Measurements from ENCODE around the gene SOX10.

Gene SOX10

DNA sequence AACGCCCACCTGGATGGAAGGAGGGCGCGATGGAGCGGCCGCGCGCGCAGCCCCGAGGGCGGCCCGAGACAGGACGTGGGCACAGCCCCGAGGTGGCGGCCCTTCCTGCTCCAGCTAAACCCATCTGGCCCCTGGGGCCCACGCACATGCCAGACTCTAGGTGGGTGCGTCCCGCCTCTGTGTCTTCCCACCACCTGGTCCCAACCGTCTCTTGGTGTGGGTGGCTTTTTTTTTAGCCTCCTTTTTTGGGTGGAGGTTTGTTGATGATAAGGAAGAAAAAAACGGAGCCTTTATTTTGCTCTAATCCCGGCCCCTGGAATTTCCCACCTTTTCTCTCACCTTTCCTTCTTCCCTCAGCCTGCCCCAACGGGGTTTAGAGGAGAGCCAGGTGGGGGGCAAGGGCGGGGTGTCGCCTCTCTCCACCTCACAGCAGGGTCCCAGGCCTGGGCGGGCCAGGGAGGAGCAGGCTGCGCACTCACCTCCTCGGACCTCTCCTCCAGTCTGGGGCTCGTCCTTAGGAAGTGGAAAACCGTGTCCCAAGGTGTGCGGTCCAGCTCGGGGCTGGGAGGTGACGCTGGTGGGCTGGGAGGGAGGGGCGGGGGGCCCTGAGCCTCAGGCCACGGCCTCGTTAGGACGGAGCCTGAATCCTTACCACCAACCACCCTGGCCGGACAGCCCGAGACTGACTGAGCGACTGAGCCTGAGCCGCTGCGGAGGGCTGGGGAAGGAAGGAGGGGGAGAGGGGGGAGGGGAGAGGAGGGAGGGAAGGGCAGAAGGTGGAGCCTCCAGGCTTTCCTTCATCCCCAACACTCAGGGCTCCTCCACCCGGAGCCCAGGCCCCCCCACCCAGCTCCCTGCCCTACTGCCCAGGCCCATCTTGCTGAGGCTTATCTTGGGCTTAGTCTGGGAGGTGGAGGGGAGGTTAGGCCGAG, at the start of gene SOX10:
TSS of gene SOX10 (minus strand) at position 696 of the 932 bp plus-strand sequence. CDS start 771 bp downstream, outside the sequence.
- no peak within 1 kb of the TSS for H3K27ac ChIP-seq
- no peak for DNase-seq (ENCODE audit: low read depth, low spot score)

DNA sequence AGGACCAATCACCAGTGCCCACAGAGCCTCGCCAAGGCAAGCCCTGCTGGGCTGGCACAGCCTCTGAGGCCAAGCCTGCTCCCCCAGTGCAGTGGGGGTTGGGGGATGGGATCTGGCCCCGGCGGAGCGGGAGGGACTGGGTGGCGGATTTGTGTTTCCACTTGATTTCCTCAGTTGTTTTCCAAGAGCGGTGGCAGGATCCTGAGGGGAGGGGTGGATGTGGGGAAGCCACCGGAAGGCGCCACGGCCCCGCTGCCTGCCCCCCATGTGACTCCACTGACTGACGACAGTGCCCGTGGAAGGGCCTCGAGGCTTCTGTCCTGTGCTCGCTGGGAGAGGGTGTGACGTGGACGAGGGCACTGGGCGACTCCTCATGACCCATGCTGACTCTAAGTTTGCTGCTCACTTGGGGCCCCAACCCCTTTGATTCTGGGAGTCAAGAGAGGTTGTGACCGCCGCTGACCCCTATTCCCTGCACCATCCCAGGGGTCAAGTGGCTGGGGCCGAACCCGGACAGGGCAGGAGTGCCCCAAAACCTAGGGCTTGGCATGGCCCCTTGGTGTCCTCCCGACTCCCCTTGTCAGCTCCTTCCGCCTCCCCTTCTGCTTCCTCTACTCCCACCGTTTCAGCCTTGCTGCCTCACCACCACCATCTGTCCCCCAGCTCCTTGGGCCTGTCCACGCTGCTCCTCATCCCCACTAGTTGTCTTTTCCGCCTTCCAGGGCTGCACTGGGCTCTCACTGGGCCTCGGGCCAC, 49.3 kb upstream of the SOX10 start:
- DNase-seq (ENCODE audit: low read depth, low spot score), result no peak
- peak overlapping the region; percentile 60 for H3K27ac ChIP-seq

DNA sequence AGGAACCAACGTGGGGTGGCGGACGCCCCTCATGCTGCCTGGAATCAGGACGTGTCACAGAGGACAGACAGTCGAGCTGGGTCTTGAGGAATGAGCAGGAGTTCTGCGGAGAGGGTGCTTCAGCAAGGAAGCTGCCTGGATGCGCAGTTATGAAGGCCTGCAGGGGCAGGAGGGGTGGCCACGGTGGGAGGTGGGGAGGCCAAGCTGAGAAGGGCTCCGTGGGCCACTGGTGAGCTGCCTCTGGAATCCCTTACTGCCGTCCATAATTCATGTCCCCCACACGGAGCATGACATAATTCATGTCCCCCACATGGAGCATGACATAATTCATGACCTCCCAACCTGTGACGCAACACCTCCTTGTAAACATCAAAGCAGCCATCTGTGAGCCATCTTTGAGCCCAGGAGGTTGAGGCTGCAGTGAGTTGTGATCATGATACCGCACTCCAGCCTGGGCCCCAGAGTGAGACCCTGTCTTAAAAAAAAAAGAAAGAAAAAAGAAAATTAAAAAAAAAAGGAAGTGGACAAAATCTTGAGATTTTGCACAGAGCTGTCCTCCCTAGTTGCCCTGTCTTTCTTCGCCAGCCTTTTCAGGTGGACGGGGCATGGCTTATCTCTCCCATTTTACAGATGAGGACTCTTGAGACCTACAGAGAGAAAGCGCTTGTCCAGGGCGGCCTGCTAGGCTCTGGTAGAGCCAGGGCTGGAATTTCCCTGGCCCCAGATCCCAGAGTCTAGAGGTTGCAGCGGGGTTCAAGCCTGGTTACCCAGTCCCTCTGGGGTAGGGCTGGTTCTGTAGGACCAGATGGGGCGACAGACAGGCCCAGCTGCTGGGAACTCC, 48.5 kb upstream of the SOX10 start:
- DNase-seq (ENCODE audit: low read depth, low spot score), result no peak
- H3K27ac ChIP-seq, result no peak overlapping the region

DNA sequence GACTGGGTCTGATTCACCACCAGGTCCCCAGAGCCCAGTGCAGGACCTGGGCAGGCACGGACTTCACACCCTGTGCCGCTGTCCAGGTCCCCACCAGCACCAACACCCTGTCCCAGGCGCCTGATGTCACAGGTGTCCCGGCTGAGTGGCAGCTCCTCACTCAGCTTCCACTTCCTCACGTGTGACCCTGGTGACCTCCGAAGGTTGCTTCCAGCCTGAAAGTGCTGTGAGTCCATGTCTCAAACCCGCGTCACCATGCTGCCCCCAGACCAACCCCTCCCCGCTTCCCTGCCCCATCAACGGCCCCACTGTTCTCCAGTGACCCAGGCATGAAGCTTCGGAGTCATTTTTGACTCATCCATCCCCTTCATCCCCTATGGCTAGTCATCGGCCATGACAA, 47.1 kb upstream of the SOX10 start:
- DNase-seq (ENCODE audit: low read depth, low spot score), result no peak

DNA sequence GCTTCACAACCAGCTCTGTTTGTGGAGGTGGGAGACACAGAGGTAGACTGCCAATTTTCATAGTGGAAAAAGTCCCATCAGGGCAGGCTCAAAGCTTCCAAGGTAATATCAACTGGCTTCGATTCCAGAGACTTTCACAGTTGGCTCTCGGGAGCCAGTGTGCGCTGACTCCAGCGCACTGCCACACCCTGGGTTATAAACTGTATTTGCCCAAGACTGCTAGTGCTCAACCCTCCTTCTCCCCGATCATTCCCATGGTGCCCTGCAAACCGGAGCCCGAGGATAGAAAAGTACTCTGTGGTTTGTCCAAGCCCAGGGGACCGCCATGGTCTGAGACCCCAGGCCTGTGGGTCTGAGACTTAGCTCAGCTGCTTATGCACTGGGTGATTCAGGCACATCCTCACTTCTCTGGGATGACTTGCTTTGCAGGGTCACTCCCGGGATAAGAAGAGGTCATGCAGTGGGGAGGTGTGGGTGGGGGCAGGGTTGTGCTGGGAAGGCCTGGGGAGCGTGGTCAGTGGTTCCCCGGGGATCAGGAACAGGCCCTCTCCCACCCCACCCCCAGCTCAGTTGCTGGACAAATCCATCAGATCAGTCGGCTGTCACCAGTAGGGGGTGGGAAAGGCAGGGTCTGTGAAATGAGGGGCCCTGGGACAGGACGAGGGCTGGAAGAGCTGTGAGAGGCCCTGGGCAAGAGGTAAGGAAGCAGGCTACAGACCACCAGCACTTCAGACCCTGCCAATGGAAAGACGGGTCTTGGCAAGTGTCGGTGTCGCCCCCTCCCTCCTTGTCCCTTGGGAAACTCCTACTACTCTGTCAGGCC, 46.2 kb upstream of the SOX10 start:
- no peak for DNase-seq (ENCODE audit: low read depth, low spot score)
- no peak overlapping the region for H3K27ac ChIP-seq

More for the DNA sequence above, 47.1 kb upstream of the SOX10 start:
- H3K27ac ChIP-seq, result no peak overlapping the region

DNA sequence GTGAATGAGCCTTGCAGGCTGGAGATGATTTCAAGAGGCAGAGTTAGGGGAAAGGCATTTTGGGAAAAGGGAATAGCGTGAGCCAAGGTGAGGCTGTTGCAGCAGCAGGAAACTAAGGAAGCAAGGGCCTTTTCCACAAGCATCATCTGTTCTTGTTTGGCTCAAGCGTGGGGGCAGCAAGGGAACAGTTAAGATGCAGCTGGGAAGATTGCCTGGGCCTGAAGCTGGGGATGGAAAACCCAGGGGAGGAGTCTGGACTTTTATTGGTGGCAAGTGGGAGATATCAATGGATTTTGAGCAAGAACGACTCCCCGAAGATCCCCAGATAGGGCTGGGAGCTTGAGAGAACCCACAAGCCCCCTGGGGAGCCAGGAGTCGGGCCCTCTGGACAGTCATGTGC, 45.5 kb upstream of the SOX10 start:
- no peak for DNase-seq (ENCODE audit: low read depth, low spot score)
- H3K27ac ChIP-seq, result no peak overlapping the region

DNA sequence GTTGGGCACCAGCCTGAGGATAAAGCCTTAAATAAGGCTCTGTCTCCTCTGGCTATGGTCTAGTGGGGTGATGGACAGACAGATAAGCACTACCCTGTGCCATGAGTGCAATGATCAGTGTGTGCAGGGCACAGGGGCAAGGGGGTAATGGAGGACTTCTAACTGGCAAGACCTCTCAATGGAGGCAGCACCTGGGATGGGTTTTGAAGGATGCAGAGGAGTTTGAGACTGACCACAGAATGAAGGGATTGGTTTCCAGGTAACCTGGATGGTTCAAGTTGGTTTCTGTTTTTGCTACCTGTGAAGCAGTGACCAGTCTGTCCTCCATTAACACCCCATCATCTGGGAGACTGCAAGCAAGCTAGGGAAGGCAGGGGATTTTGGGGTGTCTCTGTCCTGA, 45.0 kb upstream of the SOX10 start:
- DNase-seq (ENCODE audit: low read depth, low spot score), result no peak
- no peak overlapping the region for H3K27ac ChIP-seq

DNA sequence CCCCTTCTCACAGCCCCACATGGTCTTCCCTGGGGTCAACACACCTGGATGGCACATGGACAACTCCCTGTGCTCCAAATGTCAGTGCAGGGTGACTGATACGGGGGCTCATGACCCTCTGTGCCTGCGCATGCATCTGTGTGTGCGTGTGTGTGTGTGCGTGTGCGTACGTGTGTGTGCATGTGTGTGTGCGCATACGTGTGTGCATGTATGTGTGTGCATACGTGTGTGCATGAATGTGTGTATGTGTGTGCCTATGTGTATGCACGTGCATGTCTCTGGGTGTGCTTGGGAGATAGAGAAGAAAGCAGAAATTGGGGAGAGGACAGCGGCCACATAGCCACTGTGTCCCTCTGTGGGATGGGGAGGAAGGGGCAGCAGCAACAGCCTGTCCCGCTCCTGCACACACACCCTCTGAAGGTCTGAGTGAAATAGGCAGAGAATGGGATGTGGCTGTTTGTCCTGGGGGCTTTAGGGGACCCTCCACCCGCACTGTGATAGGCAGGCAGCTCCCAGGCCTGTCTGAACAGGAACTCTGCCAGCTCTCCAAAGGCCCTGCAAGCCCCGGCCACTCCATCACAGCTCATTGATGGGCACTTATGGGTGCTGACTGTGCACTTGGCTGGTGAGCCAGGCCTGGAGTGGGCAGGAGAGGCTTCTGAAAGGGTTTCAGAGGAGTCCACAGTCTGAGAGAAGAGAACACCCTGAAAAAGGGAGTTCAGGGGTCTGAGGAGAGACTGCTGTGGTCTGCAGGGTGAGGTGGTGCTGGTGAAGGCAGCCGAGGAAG, 44.2 kb upstream of the SOX10 start:
- H3K27ac ChIP-seq, result no peak overlapping the region
- DNase-seq (ENCODE audit: low read depth, low spot score), result no peak

DNA sequence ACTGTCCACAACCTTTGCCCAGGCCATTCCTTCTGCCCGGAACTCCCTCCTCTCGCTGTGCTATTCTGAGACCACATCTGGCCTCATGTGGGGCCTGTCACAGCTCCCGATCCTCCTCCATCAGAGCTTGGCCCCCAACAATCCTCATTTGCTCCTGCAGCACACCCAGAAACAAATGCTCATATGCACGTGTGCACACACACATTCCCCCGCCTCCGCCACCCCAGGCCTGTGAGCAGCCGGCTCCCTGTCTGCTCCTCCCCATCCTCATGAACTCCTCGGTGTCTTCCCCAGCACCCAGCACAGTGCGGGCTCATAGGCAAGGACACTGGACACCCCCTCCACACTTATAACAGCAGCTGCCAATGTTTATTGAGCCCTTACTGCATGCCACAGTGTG, 43.1 kb upstream of the SOX10 start:
- DNase-seq (ENCODE audit: low read depth, low spot score), result no peak
- no peak overlapping the region for H3K27ac ChIP-seq

DNA sequence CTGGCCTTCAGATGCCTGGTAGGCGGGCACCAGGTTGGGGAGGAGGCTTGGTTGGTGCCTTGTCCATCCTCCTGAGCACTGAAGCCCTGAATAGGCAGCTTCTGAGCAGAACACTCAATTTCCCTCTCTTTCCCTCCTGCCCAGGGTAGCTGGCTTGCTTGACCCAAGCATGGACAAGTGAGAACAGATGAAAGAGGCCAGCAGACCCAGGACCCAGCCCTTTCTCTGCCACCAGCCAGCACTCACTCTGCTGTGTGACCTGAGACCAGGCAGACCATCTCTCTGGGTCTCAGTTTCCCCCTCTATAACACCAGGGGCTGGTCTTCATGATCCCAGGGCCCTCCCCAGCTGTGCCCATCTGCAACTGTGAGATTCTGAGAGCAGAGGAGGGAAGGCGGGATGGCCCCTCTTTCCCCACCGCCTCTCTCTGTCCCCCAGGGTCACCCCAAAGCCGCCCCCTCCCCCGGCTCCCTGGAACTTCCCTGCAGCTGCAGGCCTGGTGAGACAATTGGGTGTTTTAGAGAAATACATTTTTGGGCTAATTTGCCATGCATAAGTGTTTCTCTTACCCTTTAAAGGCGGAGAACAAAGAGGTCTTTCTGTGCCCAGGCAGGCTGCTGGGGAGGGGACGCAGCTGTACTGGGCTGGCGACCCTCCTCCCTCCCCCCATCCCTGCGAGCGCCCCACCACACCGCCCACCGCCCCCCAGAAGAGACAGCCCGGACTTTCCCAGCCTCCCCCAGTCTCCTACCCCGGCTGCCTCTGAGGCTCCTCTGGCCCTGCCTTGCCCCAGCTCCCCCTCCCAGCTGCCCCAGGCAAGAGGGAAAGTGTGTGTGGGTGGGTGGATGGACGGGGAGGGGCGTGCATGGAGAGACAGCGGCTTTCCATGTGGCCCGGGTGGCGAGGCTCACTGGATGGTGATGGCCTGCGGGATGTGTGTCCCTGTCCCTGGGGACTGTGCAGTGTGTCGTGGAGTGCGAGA, 42.1 kb upstream of the SOX10 start:
- DNase-seq (ENCODE audit: low read depth, low spot score), result no peak
- no peak overlapping the region for H3K27ac ChIP-seq

DNA sequence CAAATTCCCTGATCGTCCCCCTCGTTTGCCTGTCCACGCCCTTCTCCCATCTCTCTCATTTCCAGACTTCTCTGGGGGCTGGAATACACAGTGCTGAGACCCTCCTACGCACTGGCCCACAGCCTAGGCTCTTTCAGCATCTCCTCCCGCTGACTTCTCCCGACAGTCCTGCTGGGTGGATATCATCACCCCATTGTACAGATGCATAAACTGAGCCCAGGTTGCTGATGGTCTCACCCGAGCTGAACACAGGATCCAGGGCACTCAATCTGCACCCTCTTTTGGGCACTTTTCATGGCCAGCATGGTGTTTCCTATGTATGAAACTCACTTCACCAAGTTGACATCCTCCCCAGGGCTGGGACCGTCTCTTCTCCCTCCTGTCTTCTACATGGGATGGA, 41.2 kb upstream of the SOX10 start:
- no peak overlapping the region for H3K27ac ChIP-seq
- DNase-seq (ENCODE audit: low read depth, low spot score), result no peak

DNA sequence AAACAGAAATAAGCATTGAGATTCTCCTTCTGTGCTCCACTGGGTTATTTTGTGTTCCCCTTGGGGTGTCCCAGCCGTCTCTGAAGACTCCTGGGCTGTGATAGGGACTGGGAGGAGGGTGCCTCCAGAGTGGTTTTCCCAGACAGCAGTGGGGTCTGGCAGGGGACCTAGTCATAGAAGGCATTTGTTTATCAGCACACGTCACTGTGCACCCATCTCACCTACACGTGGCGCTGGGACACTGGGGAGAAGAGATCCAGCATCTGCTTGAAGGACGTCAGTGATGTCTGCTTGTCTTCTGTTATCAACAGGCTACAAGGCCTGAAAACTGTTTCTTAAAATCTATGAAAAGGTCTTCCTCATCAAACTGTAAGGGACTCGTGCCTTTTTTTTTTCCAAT, 38.7 kb upstream of the SOX10 start:
- no peak overlapping the region for H3K27ac ChIP-seq
- no peak for DNase-seq (ENCODE audit: low read depth, low spot score)

DNA sequence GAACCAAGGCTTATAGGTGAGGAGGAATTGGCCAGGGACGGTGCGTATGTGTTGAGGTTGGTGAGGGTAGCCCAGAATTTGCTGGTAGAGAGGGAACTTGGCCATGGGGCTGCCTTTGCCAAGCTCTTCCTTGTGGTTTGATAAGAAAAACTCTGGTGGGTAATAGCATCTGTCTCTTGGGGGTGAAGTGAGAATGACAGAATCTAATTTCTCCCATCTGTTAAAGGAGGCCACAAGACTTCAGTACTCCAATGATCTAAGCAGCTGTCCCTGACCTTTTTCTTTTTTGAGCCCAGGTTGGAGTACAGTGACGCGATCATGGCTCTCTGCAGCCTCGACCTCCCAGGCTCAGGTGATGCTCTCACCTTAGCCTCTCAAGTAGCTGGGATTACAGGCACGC, 36.9 kb upstream of the SOX10 start:
- H3K27ac ChIP-seq, result no peak overlapping the region
- no peak for DNase-seq (ENCODE audit: low read depth, low spot score)

DNA sequence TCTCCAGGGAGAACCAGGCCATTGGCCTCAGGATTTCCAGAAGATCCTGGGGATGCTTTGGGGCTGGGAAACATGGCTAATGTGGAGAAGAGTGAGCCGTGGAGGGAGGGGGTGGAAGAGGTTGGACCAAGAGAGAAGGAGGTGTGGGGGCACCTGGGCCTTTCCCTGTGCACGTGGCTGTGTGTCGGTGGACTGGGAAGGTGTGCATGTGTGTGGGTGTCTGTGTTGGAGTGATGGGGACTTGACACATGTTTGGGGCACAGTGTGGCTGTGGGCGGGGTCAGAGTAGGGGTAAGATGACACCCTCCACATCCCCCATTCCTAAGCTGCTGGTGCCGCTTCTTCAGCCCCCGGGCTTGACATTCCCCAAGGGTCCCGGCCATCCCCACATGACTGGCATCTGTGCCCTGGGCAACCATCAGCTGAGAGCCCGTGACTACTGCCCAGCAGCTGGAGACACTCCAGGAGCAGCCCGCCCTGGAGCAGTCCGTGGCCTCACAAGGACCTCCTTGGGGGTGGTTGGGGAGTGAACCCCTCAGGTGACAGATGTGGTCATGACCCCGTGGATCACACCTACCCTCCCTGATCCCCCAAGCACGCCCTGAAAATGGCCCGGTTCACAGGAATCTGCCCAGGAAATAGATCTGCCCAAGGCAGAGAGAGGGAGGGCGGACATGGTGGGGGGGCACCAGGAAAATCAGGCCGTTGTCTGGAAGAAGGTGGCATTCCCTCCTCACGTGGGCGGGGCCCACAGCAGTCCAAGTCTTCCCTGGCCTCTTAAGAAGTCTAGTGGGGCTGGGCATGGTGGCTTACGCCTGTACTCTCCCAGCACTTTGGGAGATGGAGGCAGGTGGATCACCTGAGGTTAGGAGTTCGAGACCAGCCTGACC, 34.8 kb upstream of the SOX10 start:
- no peak overlapping the region for H3K27ac ChIP-seq
- DNase-seq (ENCODE audit: low read depth, low spot score), result no peak

DNA sequence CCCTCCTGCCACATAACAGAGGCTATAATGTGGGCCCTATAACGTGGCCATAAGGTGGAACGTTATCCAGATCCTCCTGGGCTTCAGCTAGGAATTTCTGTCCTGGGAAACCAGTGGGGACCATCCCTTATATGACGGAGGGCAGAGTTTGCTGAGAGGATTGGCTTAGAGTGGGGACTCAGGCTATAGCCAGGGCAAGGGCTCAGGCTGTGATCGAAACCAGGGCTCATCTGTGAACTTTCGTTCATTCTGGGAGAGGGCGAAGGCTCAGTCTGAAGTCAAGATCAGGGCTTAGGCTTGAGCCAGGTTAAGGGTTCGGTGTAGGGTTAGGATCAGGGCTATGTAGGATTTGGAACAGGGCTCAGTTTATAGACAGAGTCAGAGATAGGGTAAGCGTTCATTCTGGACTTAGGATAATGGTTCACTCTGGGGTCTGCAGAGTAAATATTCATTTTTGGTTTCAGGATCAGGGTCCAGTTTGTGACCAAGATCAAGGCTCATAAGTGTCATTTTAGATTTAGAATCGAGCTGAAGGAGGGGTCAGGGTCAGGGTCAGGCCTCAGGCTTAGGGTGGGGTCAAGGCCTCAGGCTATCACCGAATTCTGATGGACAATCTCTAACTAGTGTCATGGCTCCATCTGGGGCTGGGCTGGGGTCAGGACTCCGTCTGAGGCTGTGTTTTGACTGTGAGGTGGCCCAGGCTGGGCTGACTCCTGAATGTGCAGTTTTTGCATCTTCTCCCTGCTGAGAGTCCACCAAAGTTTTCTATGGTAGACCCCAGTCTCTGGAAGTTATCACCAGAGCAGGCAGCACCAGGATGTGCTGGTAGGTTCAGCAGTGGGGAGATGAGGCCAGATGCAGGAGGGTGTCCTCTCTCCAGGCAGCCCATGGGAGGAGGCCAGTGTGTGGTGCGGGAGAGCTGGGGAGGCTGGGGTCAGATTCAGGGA, 33.9 kb upstream of the SOX10 start:
- no peak for DNase-seq (ENCODE audit: low read depth, low spot score)
- no peak overlapping the region for H3K27ac ChIP-seq
